ENCODE data around the gene TGFB1.
"Not testable (repeated sequence)": the region's sequence is repeated elsewhere in the genome, so short reads cannot be mapped to it uniquely, and the experiment has no call there.

Gene TGFB1

DNA sequence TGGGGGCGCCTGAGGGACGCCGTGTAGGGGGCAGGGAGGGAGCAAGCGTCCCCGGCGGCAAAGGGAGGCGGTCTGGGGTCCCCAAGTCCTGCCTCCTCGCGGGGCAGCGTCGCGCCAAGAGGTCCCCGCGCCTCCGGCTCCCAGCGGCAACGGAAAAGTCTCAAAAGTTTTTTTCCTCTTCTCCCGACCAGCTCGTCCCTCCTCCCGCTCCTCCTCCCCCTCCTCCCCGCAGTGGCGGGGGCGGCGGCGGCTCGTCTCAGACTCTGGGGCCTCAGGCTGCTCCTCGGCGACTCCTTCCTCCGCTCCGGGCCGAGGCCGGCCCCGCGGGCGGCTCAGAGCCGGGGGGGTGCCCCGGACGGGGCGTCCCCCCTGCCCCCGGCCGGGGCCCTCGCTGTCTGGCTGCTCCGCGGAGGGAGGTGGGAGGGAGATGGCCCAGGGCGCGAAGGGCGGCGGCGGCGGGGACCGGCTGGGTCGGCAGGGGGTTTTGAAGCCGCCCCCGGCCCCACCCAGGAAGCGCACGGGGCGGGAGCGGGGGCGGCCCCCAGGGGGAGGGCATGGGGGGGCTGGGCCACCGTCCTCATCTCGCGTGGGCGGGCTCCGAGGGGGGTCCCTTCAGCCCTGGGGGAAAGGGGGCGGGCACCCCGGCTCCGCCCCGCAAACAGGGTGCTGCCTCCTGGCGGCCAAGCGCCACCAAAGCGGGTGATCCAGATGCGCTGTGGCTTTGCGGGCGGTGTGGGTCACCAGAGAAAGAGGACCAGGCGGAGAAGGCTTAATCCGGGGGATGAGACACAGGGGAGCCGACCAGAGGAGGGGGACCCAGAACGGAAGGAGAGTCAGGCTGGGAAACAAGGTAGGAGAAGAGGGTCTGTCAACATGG lies at the start of gene TGFB1:
Gene TGFB1, minus strand, starts transcription at position 457 of the 877 bp plus-strand sequence. CDS start 878 bp downstream, outside the sequence.
- no peak for FAIRE-seq

GRCh38 chr19:41402010-41402409 lies 48.3 kb upstream of the TGFB1 start:
- FAIRE-seq, result no peak
- DNase-seq (ENCODE audit: low spot score), result no peak

More for the DNA sequence above, at the start of gene TGFB1:
- peak; percentile 97 for DNase-seq (ENCODE audit: low spot score)

DNA sequence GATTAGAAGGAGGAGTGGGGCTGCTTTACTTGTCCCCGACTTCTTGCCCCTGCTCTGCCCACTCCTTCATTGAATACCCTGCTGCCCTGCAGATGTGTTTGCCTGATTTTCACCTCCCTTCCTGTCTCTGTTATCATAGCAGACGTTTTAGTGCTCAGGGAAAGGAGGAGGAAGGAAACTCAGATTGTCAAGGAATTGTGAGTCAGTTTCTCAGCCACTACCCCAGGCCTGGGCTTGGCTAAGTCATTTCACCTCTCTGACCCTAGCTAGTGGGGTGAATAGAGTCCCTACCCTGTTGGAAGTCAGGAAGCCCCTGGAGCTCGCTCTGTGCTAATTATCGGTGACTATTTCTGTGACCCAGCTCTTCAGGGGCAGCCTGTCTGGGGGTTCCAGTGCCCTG lies 47.8 kb upstream of the TGFB1 start:
- no peak for DNase-seq (ENCODE audit: low spot score)
- no peak for FAIRE-seq

- FAIRE-seq (no peak), DNase-seq (ENCODE audit: low spot score) (no peak)
Measured at GRCh38 chr19:41399525-41399924, 45.8 kb upstream of the TGFB1 start.

GRCh38 chr19:41399091-41399490 lies 45.4 kb upstream of the TGFB1 start:
- FAIRE-seq (no peak), DNase-seq (ENCODE audit: low spot score) (no peak)

DNA sequence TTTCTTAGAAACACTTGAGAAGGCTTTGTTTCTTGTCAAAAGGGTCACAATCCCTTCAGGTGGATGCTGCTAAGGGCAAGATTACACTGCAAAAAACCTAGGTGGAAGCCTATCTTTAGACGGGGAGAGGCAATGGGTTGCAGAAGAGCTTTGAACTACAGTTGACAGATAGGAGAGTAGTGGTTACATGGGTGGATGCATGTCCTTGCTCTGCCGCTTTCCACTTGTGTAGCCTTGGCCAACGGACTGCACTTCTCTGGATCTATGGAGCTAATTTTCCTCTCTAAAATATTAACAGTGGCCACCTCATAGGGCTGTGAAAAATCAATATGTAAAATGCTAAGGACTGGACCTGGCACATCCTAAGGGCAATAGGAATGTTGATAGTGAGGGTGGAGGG lies 44.9 kb upstream of the TGFB1 start:
- FAIRE-seq (no peak), DNase-seq (ENCODE audit: low spot score) (no peak)

DNA sequence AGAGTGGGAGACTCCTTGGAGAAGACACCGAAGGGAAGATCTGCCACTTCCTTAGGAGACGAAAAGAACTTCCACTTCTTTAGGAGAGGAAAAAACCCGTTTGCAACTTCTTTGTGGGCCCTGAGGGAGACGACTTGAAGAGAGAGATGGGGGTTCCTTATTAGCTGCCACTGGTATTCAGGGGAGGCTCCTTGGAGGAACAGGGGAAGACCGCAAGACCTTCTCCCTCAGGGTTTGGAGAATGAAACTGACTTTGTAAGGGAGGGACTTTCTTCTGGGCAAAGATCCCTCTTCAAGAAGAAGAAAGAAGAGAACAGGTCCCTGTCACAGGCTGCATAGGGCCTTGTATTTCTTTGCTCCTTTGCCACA lies 44.3 kb upstream of the TGFB1 start:
- no peak for FAIRE-seq

GRCh38 chr19:41397086-41398049 lies 43.6 kb upstream of the TGFB1 start, which contains the start of the genes BCKDHA and EXOSC5:
Gene BCKDHA, plus strand, starts transcription at chr19:41397818. Its CDS starts 10 bp downstream, at chr19:41397828.
Gene EXOSC5, minus strand, starts transcription at chr19:41397359. Its CDS starts 31 bp downstream, at chr19:41397328.
- DNase-seq (ENCODE audit: low spot score) (peak; percentile 99), FAIRE-seq (peak; percentile 79)

More for the DNA sequence above, 44.3 kb upstream of the TGFB1 start:
- DNase-seq (ENCODE audit: low spot score), result no peak

DNA sequence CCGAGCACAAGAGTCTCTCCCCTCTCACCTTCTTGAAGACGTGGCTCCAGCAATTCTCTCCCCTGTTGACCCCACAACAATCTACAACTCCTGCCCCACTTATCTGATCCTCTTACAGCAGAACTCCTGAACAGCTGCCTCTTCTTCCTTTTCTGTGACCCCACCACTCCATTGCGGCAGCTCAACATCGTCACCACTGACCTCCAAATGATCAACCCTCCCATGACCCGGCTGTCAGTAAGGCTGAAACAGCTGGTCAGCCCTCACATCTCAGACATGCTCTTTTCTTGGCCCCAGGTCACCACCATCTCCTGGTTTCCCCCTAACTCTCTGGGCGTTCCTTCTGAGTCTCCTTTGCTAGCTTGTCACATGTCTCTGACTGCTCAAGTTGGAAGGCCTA lies 41.6 kb upstream of the TGFB1 start:
- DNase-seq (ENCODE audit: low spot score), result no peak
- no peak for FAIRE-seq

GRCh38 chr19:41392775-41393174 lies 39.1 kb upstream of the TGFB1 start:
- no peak for FAIRE-seq
- DNase-seq (ENCODE audit: low spot score), result no peak

DNA sequence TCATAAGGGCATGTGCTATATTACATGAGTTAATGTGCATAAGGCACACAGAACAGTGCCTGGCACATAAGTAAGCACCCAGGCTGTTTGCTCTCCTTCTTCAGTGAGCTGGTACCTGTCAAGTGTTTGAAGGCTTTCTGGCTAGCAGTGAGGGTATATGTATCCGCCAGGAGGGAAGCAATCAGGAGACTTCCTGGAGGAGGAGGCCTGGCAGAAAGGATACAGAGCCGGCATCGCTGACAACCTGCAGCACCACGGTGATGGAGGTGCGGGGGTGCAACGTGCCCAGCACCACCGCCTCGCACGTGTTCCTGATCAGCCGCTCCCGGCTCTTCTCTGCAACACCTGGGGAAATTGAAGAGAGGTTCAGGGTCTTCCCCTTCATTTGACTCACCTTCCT lies 37.9 kb upstream of the TGFB1 start:
- no peak for FAIRE-seq
- no peak for DNase-seq (ENCODE audit: low spot score)

GRCh38 chr19:41386442-41386841 lies 32.7 kb upstream of the TGFB1 start:
- DNase-seq (ENCODE audit: low spot score) (no peak), FAIRE-seq (no peak)

DNA sequence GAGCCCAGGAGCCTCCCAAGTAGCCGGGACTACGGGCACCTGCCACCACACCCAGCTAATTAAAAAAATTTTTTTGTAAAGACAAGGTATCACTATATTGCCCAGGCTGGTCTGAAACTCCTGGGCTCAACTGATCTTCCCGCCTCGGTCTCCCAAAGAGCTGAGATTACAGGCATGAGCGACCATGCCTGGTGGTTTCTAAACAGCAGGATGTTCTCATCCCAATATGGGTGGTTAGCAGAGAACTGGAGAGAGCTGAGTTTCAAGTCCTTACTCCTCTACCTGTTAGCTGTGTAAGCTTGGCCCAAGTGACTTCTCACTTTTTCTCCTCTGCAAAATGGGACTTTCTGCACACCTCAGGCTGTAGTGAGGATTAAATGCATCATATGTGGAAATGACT lies 30.6 kb upstream of the TGFB1 start:
- FAIRE-seq, result no peak
- no peak for DNase-seq (ENCODE audit: low spot score)

- DNase-seq (ENCODE audit: low spot score); FAIRE-seq: not testable (repeated sequence)
Measured at GRCh38 chr19:41381536-41381935, 27.8 kb upstream of the TGFB1 start.

GRCh38 chr19:41377977-41378709 lies 24.4 kb upstream of the TGFB1 start:
- FAIRE-seq, result no peak

DNA sequence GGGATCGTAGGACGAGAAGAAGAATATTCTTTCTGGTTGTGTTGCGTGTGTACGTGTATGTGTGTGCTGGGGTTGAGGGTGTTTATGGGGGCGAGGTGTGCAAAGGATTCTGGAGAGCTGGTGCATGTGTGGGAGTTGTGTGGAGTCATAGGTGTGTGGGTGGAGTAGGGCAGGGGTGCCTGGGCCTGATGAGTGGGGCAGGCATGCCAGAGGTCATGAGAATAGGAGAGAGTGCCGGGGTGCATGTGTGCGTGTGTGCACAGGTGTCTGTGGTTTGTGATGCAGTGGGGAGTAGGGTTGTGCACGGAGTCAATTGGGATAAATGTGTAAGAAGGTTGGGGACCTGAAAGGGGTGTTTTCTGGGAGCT lies 23.3 kb upstream of the TGFB1 start:
- FAIRE-seq (no peak), DNase-seq (ENCODE audit: low spot score) (no peak)

More at GRCh38 chr19:41377977-41378709, 24.4 kb upstream of the TGFB1 start:
- no peak for DNase-seq (ENCODE audit: low spot score)

- no peak for FAIRE-seq
- DNase-seq (ENCODE audit: low spot score), result no peak
Measured at GRCh38 chr19:41376241-41376997, 22.7 kb upstream of the TGFB1 start, which contains the start of gene TMEM91. Gene TMEM91, plus strand, starts transcription at chr19:41376533. Its CDS starts 1,777 bp downstream, at chr19:41378310.

- FAIRE-seq (no peak), DNase-seq (ENCODE audit: low spot score) (peak; percentile 53)
Measured at GRCh38 chr19:41373993-41374392, 20.3 kb upstream of the TGFB1 start.

DNA sequence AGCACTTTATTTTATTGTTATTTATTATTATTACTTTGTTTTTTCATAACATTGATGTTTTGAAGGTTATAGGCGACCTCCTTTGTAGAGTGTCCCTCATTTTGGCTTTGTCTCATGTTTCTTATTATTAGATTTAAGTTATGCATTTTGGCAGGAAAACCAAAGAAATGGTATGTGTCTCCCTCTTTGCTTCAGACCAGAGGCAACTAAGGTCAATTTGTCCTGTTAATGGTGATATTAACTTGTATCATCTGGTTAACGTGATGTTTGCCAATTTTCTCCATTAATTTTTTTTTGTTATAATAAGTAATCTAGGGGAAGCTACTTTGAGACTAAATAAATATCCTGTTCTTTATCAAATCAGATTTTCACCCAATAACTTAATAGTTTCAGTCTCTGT lies 18.8 kb upstream of the TGFB1 start:
- DNase-seq (ENCODE audit: low spot score), result no peak
- no peak for FAIRE-seq

GRCh38 chr19:41371541-41371940 lies 17.8 kb upstream of the TGFB1 start:
- DNase-seq (ENCODE audit: low spot score) (no peak), FAIRE-seq (no peak)
